Suppressor macrophage treated with lipopolysaccharide for 1 hour (primary cell): Measurements from ENCODE around the gene HOXB2.
A peak's percentile ranks its signal among the peaks of the same experiment; 100 is the strongest.

Experiments used
- DNase-seq, 3 donors: peaks; one replicate each; pipeline ENCODE4 v3.0.0-alpha.2; 2020 to 2022

HOXB2 gene

GRCh38 chr17:48551596-48552465 lies 6.9 kb upstream of the HOXB2 start:
- no peak for DNase-seq

DNA sequence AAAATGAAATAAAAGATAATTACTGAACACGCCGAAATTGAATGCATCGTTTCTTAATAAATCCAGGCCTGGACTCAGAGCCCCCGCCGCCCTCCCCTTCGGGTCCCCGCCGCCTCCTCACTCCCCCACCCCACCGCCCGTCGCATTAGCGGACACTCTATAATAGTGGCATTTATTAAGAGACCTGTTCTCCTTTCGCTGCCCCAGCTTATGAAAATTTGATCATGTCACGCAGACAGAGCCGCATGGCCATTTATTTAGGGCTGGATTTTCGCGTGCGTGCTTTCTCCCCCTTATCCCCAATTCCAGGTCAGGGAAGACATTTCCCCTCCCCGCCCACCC lies 6.3 kb upstream of the HOXB2 start:
- DNase-seq: no peak

DNA sequence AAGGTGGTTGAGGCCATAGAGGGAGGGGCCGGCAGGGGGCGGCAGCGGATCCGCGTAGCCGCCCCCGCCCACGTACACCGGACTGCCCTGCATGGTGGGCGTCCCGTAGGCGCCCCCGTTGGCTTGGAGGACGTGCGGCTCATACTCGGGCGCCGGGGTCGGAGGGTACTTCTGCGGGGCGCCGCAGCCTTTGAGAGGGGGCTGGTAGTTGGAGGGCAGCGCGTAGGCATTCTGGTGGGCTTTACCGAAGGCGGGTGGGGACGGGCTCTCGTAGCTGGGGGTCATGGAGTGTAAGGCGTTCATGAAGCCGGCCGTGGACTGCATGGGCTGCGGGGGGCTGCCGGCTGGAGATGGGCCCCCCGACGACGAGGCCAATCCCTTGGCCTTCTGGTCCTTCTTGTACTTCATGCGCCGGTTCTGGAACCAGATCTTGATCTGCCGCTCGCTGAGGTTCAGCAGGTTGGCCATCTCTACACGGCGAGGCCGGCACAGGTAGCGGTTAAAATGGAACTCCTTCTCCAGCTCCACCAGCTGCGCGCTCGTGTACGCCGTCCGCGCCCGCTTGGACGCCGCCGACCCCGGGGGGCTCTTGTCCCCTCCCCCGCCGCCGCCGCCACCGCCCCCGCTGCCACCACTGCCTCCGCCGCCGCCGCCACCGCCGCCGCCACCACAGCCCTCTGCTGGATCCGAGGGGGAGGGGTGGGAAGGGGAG lies 5.7 kb upstream of the HOXB2 start:
- no peak for DNase-seq

GRCh38 chr17:48549914-48550501 lies 5.1 kb upstream of the HOXB2 start:
- DNase-seq: no peak

- DNase-seq: no peak
Measured at GRCh38 chr17:48549281-48549630, 4.3 kb upstream of the HOXB2 start.

DNA sequence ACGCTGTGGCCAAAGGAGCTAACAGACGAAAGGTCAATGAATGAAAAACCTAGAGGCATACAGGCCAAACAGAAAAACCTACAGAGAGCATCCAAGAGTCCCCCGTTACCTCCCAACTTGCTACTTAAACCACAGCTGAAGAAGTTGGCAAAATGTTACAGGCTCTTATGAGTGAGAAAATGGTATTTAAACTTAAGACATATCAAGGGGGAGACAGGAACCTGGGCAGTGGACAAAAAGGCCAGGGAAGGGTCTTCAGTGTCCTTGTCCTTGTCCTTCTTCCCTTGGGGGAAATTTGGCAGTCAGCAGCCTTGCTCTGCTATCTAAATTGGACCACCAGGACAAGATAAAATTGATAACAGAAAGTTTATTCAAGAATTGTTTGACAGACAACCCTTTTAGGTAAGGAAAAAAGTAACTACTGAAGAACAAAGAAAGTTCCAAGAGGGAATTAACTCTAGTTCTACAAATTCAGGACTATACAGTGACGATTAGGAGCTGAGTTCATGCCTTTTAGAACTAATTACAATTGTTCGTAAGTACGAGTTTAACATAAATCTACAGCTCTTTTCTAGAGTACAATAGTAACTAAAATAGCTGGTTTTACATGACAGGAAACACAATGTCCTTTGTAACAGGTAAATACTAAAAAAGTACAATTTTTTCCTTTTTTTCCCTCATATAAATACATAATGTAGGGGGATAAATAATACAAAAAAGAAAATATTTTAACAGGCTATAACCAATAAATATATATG lies 3.8 kb upstream of the HOXB2 start:
- DNase-seq: no peak

DNA sequence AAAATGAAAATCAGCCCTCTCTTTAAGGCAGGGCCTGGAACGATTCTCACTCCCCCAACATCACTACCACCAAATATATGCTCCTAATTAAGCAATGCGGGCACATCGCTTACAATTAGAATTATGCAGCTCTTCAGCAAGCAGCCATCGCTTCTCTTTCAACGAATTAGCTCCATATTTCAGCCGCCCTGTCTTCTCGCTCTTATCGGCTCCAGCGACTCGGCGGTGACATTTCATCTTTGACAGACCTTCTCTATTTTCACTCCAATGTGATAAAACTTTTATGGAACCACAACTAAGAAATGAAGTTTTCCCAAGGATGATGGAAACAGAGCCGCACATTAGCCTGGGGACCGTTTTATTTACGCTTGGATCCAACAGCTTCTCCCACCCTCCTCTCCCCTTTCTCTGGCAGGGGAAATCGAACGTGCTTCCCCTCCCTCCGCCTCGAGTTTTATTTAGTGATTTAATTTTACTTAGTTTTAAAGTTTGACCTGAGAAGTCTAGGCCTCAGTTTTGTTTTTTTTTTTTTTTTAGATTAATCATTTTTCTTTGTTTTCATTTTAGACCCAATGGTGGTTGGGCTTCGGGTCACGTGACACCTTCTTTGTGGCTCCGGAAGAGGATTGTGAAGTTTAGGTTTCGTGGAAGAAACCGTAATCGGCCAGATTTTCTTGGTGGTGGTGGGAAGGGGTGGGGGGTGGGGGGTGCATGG lies 3.1 kb upstream of the HOXB2 start:
- peak in 2 of 3 donors; percentile 32 to 38 for DNase-seq

- no peak for DNase-seq
Measured at GRCh38 chr17:48546924-48547807, 2.3 kb upstream of the HOXB2 start.

GRCh38 chr17:48546137-48546923 lies 1.4 kb upstream of the HOXB2 start:
- DNase-seq: no peak

GRCh38 chr17:48545539-48545938 lies 630 bp upstream of the HOXB2 start:
- DNase-seq: no peak

DNA sequence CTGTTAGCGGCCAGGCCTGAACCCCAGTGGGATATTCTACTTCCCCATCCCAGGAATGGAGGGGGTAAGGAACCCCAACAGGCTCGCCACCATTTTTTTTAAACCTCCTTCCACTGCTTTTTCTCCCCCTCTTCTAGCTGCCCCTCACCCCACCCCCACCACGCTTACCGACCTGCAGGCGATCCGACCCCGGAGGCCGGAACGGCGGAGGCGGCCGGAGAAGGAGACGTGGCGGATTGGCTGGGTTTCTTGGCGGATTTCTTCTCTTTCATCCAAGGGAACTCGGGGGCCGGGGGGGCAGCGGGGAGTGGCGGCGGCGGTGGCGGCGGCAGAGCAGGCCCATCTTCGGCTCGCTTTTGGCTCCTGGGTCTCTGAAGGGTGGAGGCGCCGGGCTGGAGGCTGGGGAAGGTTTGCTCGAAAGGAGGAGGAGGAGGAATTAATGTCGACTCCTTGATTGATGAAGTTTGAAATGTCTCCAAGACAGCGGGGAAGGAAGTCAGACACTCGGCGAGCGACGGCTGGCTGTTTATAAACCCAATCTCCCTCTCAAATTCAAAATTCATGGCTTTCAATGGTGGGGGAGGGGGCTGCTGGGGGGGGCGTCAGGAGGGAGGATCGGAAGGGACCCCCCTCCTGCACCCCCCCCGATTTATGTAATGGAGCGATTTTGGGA lies 424 bp downstream of the HOXB2 start:
- DNase-seq: peak in 1 of 3 donors; percentile 35

DNA sequence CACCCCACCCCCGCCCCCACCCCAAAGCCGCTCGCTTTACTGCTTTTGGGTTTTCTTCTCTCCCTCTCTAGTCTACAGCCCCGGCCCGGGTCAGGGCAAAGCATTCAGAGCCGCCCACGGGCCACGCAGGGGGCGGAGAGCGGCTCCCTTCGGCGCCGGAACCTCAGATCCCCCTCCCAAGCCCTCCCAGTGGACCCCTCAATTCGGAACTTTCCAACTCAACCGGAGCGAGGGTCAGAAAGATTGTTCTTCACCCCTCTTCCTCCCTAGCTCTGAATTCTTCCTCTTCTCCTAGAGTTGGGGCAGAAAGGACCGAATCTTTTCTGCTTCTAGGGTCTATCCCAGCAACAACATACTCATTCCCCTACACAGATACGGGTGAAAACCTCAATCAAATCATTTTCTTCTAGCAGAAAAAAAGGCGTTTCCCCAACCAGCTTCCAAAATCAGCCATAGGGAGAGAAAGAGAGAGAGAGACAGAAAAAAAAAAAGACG lies 1.0 kb downstream of the HOXB2 start:
- peak in 1 of 3 donors; percentile 44 for DNase-seq

DNA sequence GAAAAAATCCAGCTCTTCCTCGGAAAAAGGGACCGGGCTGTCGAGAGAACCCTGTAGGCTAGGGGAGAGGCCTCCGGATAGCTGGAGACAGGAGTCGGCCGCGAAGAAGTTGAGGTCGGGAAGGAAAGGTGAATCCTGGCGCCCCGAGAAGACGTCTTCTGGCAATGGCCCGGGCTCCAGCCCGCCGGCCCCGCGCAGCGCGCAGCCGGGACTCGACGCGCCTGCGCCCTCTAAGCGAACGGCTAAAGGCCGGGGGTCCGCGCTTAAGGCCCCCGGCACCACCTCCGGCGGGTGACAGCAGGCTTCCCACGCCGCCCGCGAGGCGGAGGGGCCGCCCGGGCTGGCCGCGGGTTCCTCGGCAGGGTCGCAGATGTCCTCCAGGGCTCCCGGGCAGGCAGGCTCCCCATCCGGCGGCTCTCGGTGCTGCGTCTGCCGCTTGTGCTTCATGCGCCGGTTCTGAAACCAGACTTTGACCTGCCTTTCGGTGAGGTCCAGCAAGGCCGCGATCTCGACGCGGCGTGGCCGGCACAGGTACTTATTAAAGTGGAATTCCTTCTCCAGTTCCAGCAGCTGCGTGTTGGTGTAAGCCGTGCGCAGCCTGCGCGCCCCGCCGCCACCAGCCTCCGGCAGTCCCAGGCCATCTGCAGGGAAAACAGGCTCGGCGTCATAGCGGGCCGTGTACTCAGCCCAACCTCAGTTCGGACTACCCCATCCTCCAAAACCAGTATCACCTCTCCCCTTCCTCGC lies 1.6 kb downstream of the HOXB2 start:
- DNase-seq: peak; percentile 44 to 68 (median 60)

- no peak for DNase-seq
Measured at GRCh38 chr17:48542698-48543106, 2.2 kb downstream of the HOXB2 start.

DNA sequence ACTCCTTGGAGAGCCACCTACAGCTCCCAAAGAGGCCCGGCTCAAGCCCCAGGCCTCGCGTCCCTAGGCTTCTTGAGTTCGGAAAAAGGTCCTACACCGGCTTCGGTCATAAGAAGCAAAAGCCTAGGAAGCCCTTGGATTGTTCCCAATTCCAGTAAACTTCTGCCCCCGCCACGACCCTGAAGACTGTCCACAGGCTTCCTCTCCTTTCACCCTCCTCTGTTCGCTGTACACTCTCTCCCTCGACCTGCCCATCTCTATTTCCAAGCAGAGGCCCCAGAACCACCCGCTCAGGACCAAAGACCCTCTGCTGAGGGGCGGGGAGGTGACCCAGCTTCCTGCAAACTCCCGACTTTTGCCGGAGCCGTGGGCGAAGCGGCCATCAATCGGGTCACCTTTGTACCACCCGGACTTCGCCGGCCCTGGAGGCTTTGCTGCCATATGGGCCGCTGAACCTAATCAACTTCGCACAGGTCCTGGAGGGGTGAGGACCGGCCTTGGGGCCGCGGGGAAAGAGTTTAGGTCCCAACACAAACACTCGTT lies 2.7 kb downstream of the HOXB2 start:
- DNase-seq: no peak

- DNase-seq: peak in 1 of 3 donors; percentile 50
Measured at GRCh38 chr17:48541577-48542113, 3.3 kb downstream of the HOXB2 start.

DNA sequence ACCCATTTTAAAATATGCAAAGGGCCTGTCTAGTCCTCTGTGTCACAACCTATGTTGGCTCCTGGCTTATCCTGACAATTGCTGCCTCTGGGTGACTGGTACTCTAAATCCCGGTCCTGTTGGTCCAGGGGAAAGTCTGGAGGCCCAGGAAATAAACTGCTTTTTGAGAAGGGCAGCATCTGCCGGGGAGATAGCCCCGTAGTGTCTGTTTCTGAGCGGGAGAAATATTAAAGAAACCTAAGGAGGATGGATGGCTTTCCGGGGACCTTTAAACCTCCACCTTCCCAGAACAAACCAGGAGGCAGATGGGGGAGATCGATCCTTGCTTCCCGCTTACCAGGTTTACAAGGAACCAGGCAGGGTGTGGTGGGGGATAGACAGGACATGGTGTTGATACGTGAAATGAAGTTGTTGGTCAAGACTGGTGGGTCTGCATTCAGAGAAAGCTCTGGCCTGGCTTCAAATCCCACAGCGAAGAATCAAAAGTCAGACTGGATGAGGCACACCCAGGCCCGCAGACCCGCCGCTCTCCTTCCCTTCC lies 3.8 kb downstream of the HOXB2 start:
- DNase-seq: no peak

- DNase-seq: no peak
Measured at GRCh38 chr17:48540213-48540612, 4.7 kb downstream of the HOXB2 start.
